Sigmoid colon (tissue), 7 donors: ENCODE data around the gene NSG2. TPM values are rescaled to one million over a fixed set of nuclear protein-coding genes. Genes with fewer than 3 reads are reported as not detected.

ENCODE experiments used
- DNase-seq: peaks from one replicate; pipeline ENCODE4 v3.0.0-alpha.2; 2019
- H3K27ac ChIP-seq, 4 donors: fragments of 200-600 bp; sonication (generic); one replicate each; pipeline ENCODE4 v1.5.1; 2016 to 2019; ENCODE audit warnings: mild to moderate bottlenecking in 1 of 4
- H3K27me3 ChIP-seq, 3 donors: fragments of 200-600 bp; sonication (generic); one replicate each; pipeline ENCODE4 v1.5.1; 2019; ENCODE audit warnings: mild to moderate bottlenecking in 1 of 3
- H3K36me3 ChIP-seq, 4 donors: fragments of 200-600 bp; sonication (generic); one replicate each; pipeline ENCODE4 v1.5.1; 2016 to 2019
- H3K4me1 ChIP-seq, 4 donors: fragments of 200-600 bp; sonication (generic); one replicate each; pipeline ENCODE4 v1.5.1; 2017 to 2019
- H3K4me3 ChIP-seq, 4 donors: fragments of 200-600 bp; sonication (generic); one replicate each; pipeline ENCODE4 v1.5.1; 2017 to 2019; ENCODE audit warnings: mild to moderate bottlenecking in 2 of 4, moderate library complexity in 1 of 4
- H3K9me3 ChIP-seq, 4 donors: fragments of 200-600 bp in 3 of 4; sonication (generic) in 3 of 4; one replicate each; pipeline versions ENCODE4 v1.5.1 to v1.6.1; 2013 to 2019
- CTCF ChIP-seq, 4 experiments: fragments of 450-650 bp in 3 of 4; fragments of 200-600 bp in 1 of 4; IDR thresholded peaks; one replicate each; pipeline ENCODE4 v1.5.1; 2016 to 2019; ENCODE audit warnings: antibody characterized with exemption in 4 of 4, mild to moderate bottlenecking in 3 of 4, moderate library complexity in 2 of 4
- EP300 ChIP-seq, 4 donors: sonication (generic); formaldehyde crosslinking; IDR thresholded peaks; one replicate each; pipeline ENCODE4 v1.6.1; 2017; ENCODE audit warnings: antibody characterized with exemption in 4 of 4
- POLR2A ChIP-seq, 2 donors: fragments of 450-650 bp; IDR thresholded peaks; one replicate each; pipeline ENCODE4 v1.6.1; 2016; ENCODE audit warnings: antibody characterized with exemption in 2 of 2, mild to moderate bottlenecking in 2 of 2, moderate library complexity in 2 of 2
- POLR2AphosphoS5 ChIP-seq, 4 donors: sonication (generic); formaldehyde crosslinking; IDR thresholded peaks; one replicate each; pipeline ENCODE4 v1.6.1; 2017; ENCODE audit warnings: antibody characterized with exemption in 4 of 4
- WGBS, 2 donors: extraction: QIAGEN DNeasy Blood & Tissue Kit; methylation state at CpG; one replicate each; pipeline ENCODE4 v1.1.7; 2013; 5-methylcytosine and 5-hydroxymethylcytosine counted together
- intact Hi-C: fragments of 100-400 bp; cut with DNase I; formaldehyde crosslinking; loops from one replicate; pipeline ENCODE4 v1.15.1; 2023
- polyA plus RNA-seq, 3 donors: library from polyadenylated mRNA; stranded (reverse); fragments of 200-250 nt; gene quantifications; one replicate each; pipeline ENCODE4 v1.2.3, GENCODE V29; 2013
- total RNA-seq, 4 donors: library from RNA; depleted of rRNA; stranded (reverse); fragments of >200 nt; gene quantifications; one replicate each; pipeline ENCODE4 v1.1.0, GENCODE V29; 2016
- donor health status: healthy with polysubstance abuse.
- donor health status: Bipolar disorder and iron deficiency.
- donor health status: healthy.

NSG2 gene
- total and polyA plus RNA-seq, 7 donors, result 4.7 to 10.0 (median 4.9) TPM; not detected in 2

- Histone ChIP-seq H3K27me3 (peaks cover 0 to 17% (median 2%) of the 10 kb centered on the region in 3 donors), H3K4me3 (no peak overlapping the region), H3K36me3 (no peaks in the 10 kb centered on the region), H3K9me3 (no peaks in the 10 kb centered on the region), H3K4me1 (no peaks in the 10 kb centered on the region), H3K27ac (no peak overlapping the region)
- 66 to 84% methylated on average over 1 of the region's 1 CpG for WGBS, 2 donors
- intact Hi-C loops, result no loop called here
- TF ChIP-seq POLR2A (IDR thresholded peaks at IDR 0.05) (no peak), POLR2AphosphoS5 (IDR thresholded peaks at IDR 0.05) (no peak), CTCF (IDR thresholded peaks at IDR 0.05) (no peak), EP300 (IDR thresholded peaks at IDR 0.05) (no peak)
- DNase-seq, result no peak
These were observed 22.0 kb downstream of the NSG2 start for GRCh38 chr5:174067499-174067898.

- Histone ChIP-seq H3K36me3 (no peaks in the 10 kb centered on the region), H3K4me3 (no peak overlapping the region), H3K27ac (no peak overlapping the region), H3K27me3 (no peaks in the 10 kb centered on the region), H3K4me1 (peaks cover 0 to 15% (median 5%) of the 10 kb centered on the region in 4 donors), H3K9me3 (no peaks in the 10 kb centered on the region)
- WGBS, 2 donors, result 78 to 87% methylated on average over 8 of the region's 8 CpGs
- intact Hi-C loops, result no loop called here
- no peak for DNase-seq
- TF ChIP-seq EP300 (IDR thresholded peaks at IDR 0.05) (no peak), POLR2A (IDR thresholded peaks at IDR 0.05) (no peak), CTCF (IDR thresholded peaks at IDR 0.05) (no peak), POLR2AphosphoS5 (IDR thresholded peaks at IDR 0.05) (no peak)
These were observed 26.0 kb downstream of the NSG2 start for GRCh38 chr5:174071484-174071883.

- no peaks in the 10 kb centered on the region for H3K36me3 ChIP-seq
- H3K27me3 ChIP-seq, result no peaks in the 10 kb centered on the region
- H3K4me1 ChIP-seq, result peaks cover 0 to 15% (median 5%) of the 10 kb centered on the region in 4 donors
- 35 to 61% methylated on average over 3 of the region's 3 CpGs for WGBS, 2 donors
- no peak for TF ChIP-seq POLR2A (IDR thresholded peaks at IDR 0.05)
- TF ChIP-seq EP300 (IDR thresholded peaks at IDR 0.05), result no peak
- TF ChIP-seq CTCF (IDR thresholded peaks at IDR 0.05), result no peak
- TF ChIP-seq POLR2AphosphoS5 (IDR thresholded peaks at IDR 0.05), result no peak
- H3K9me3 ChIP-seq, result no peaks in the 10 kb centered on the region
- intact Hi-C loops, result no loop called here
- DNase-seq, result no peak
- no peak overlapping the region for H3K4me3 ChIP-seq
- no peak overlapping the region for H3K27ac ChIP-seq
These were observed 27.7 kb downstream of the NSG2 start for GRCh38 chr5:174073122-174073660.

GRCh38 chr5:174074369-174074768 is 28.9 kb downstream of the NSG2 start:
- H3K4me3 ChIP-seq, result no peak overlapping the region
- H3K27ac ChIP-seq, result no peak overlapping the region
- DNase-seq, result no peak
- intact Hi-C loops, result no loop called here
- no peaks in the 10 kb centered on the region for H3K27me3 ChIP-seq
- no peaks in the 10 kb centered on the region for H3K9me3 ChIP-seq
- TF ChIP-seq CTCF (IDR thresholded peaks at IDR 0.05) (no peak), EP300 (IDR thresholded peaks at IDR 0.05) (no peak), POLR2A (IDR thresholded peaks at IDR 0.05) (no peak), POLR2AphosphoS5 (IDR thresholded peaks at IDR 0.05) (no peak)
- no peaks in the 10 kb centered on the region for H3K36me3 ChIP-seq
- WGBS, 2 donors, result 89 to 92% methylated on average over 7 of the region's 7 CpGs
- H3K4me1 ChIP-seq, result peaks cover 0 to 15% (median 5%) of the 10 kb centered on the region in 4 donors

GRCh38 chr5:174078416-174078815 is 32.9 kb downstream of the NSG2 start:
- intact Hi-C loops, result no loop called here
- no peak for TF ChIP-seq POLR2AphosphoS5 (IDR thresholded peaks at IDR 0.05)
- TF ChIP-seq CTCF (IDR thresholded peaks at IDR 0.05), result no peak
- no peak for TF ChIP-seq POLR2A (IDR thresholded peaks at IDR 0.05)
- TF ChIP-seq EP300 (IDR thresholded peaks at IDR 0.05), result no peak
- Histone ChIP-seq H3K4me3 (no peak overlapping the region), H3K27me3 (no peaks in the 10 kb centered on the region), H3K36me3 (no peaks in the 10 kb centered on the region), H3K4me1 (peaks cover 0 to 6% (median 1%) of the 10 kb centered on the region in 4 donors), H3K9me3 (no peaks in the 10 kb centered on the region), H3K27ac (no peak overlapping the region)
- DNase-seq, result no peak
- 51 to 67% methylated on average over 3 of the region's 3 CpGs for WGBS, 2 donors
